HepG2 (cell line): ENCODE measurements around the gene NOXO1. TPM values are rescaled to one million over a fixed set of nuclear protein-coding genes. Genes with fewer than 3 reads are reported as not detected.

Source experiments
- ARNT2 ChIP-seq: sonication (generic); formaldehyde crosslinking; IDR thresholded peaks from 2 replicates; pipeline ENCODE4 v1.8.0; 2022; ENCODE audit warnings: mild to moderate bottlenecking, low read depth, missing genetic modification reagents, moderate library complexity
- CCAR2 ChIP-seq: fragments of 200-400 bp; formaldehyde crosslinking; optimal IDR thresholded peaks from 2 replicates; pipeline ENCODE3; 2018; ENCODE audit warnings: low read depth, mild to moderate bottlenecking, low read length, moderate library complexity
- ESRRA ChIP-seq: sonication (generic); formaldehyde crosslinking; IDR thresholded peaks from 2 replicates; pipeline ENCODE4 v1.5.1; 2020; ENCODE audit warnings: mild to moderate bottlenecking, low read depth, missing genetic modification reagents
- HDAC1 ChIP-seq: sonication (generic); formaldehyde crosslinking; IDR thresholded peaks from 2 replicates; pipeline ENCODE4 v1.5.1; 2020; ENCODE audit warnings: mild to moderate bottlenecking, missing genetic modification reagents
- HIC2 ChIP-seq: sonication (generic); formaldehyde crosslinking; IDR thresholded peaks from 2 replicates; pipeline ENCODE4 v1.9.0; 2022; ENCODE audit warnings: low read depth, missing genetic modification reagents
- IRF1 ChIP-seq: sonication (generic); formaldehyde crosslinking; IDR thresholded peaks from 2 replicates; pipeline ENCODE4 v1.4.0; 2020; ENCODE audit warnings: low read depth, mild to moderate bottlenecking, missing genetic modification reagents
- PAX8 ChIP-seq: sonication (generic); formaldehyde crosslinking; IDR thresholded peaks from 2 replicates; pipeline ENCODE4 v1.8.0; 2022; ENCODE audit warnings: mild to moderate bottlenecking, missing genetic modification reagents, borderline replicate concordance
- PRDM4 ChIP-seq: sonication (generic); formaldehyde crosslinking; IDR thresholded peaks from 2 replicates; pipeline ENCODE4 v1.9.0; 2021; ENCODE audit warnings: missing genetic modification reagents, borderline replicate concordance
- RAD51 ChIP-seq: fragments of 450-650 bp; IDR thresholded peaks from 2 replicates; pipeline ENCODE4 v1.6.1; 2016; ENCODE audit warnings: borderline replicate concordance
- RARA ChIP-seq: IDR thresholded peaks from 2 replicates; pipeline ENCODE4 v1.6.1; 2016; ENCODE audit warnings: missing genetic modification reagents, missing compliant biosample characterization
- SP2 ChIP-seq: sonication (generic); formaldehyde crosslinking; IDR thresholded peaks from 2 replicates; pipeline ENCODE4 v1.5.1; 2020; ENCODE audit warnings: mild to moderate bottlenecking, missing genetic modification reagents
- ZBED4 ChIP-seq: sonication (generic); formaldehyde crosslinking; IDR thresholded peaks from 2 replicates; pipeline ENCODE4 v1.4.0; 2020; ENCODE audit warnings: missing genetic modification reagents, borderline replicate concordance
- ZFYVE20 ChIP-seq: sonication (generic); formaldehyde crosslinking; IDR thresholded peaks from 2 replicates; pipeline ENCODE4 v1.8.0; 2023; ENCODE audit warnings: low read depth, mild to moderate bottlenecking, moderate library complexity, missing genetic modification reagents, borderline replicate concordance
- ZNF616 ChIP-seq: sonication (generic); formaldehyde crosslinking; IDR thresholded peaks from 2 replicates; pipeline ENCODE4 v1.5.0; 2020; ENCODE audit warnings: low read depth, mild to moderate bottlenecking, missing genetic modification reagents
- ZNF670 ChIP-seq: sonication (generic); formaldehyde crosslinking; IDR thresholded peaks from 2 replicates; pipeline ENCODE4 v1.8.0; 2022; ENCODE audit warnings: mild to moderate bottlenecking, missing genetic modification reagents, borderline replicate concordance
- ZNF7 ChIP-seq: IDR thresholded peaks from 2 replicates; pipeline ENCODE4 v1.6.1; 2016; ENCODE audit warnings: missing biosample characterization, missing genetic modification reagents
- ZNF703 ChIP-seq: sonication (generic); formaldehyde crosslinking; IDR thresholded peaks from 2 replicates; pipeline ENCODE4 v1.5.1; 2020; ENCODE audit warnings: missing genetic modification reagents, mild to moderate bottlenecking, moderate library complexity, borderline replicate concordance
- ZNF772 ChIP-seq: sonication (generic); formaldehyde crosslinking; IDR thresholded peaks from 2 replicates; pipeline ENCODE4 v1.5.0; 2020; ENCODE audit warnings: mild to moderate bottlenecking, missing genetic modification reagents
- ZNF816 ChIP-seq: sonication (generic); formaldehyde crosslinking; IDR thresholded peaks from 2 replicates; pipeline ENCODE4 v1.8.0; 2022; ENCODE audit warnings: missing genetic modification reagents, mild to moderate bottlenecking, borderline replicate concordance
- ZNF883 ChIP-seq: sonication (generic); formaldehyde crosslinking; IDR thresholded peaks from 2 replicates; pipeline ENCODE4 v1.5.1; 2020; ENCODE audit warnings: mild to moderate bottlenecking, missing genetic modification reagents; ENCODE audit errors: not compliant biosample characterization
- polyA plus RNA-seq, 8 experiments: library from polyadenylated mRNA; depleted of rRNA in 3 of 8; stranded (reverse) in 7 of 8; unstranded in 1 of 8; fragments of >200 nt; fragmentation: Illumina TruSeq in 4 of 8; extraction: Trizol in 4 of 8; gene quantifications; 2 replicates each; pipeline versions ENCODE4 v1.2.1 to v1.2.3, GENCODE V29; 2011 to 2016; ENCODE audit warnings: low read depth in 4 of 8, missing spikeins in 1 of 8, mixed read lengths in 1 of 8; ENCODE audit not compliant: insufficient read depth in 1 of 8
- total RNA-seq, 5 experiments: library from RNA; depleted of rRNA; stranded (reverse); fragments of >200 nt; fragmentation: Illumina TruSeq; extraction: Trizol; gene quantifications; 2 replicates each; pipeline ENCODE4 v1.2.3, GENCODE V29; 2016; ENCODE audit warnings: low read depth in 1 of 5

Gene NOXO1
- total and polyA plus RNA-seq, 2 of the 13 experiments (the other 11 are each of a cell fraction or from before 2014, with no cell fraction given): 0.69 to 1.4 TPM

GRCh38 chr16:1933097-1933661, 48.1 kb downstream of the NOXO1 start (continued):
- TF ChIP-seq ZBED4 (CRISPR knock-in tag): no peak
- TF ChIP-seq RAD51: no peak
- TF ChIP-seq PAX8 (CRISPR knock-in tag): no peak
- TF ChIP-seq RARA (CRISPR knock-in tag): no peak
- no peak for TF ChIP-seq ZNF703 (CRISPR knock-in tag)
- no peak for TF ChIP-seq ARNT2 (CRISPR knock-in tag)
- TF ChIP-seq HDAC1 (CRISPR knock-in tag): 0 out of 2 replicates have a peak, but pooled peaks have one; percentile 40
- TF ChIP-seq IRF1 (CRISPR knock-in tag): no peak
- TF ChIP-seq SP2 (CRISPR knock-in tag): 0 out of 2 replicates have a peak, but pooled peaks have one; percentile 20
- no peak for TF ChIP-seq CCAR2
- TF ChIP-seq ZNF7 (CRISPR knock-in tag): no peak
- TF ChIP-seq PRDM4: no peak
- TF ChIP-seq ZNF670 (CRISPR knock-in tag): no peak
- no peak for TF ChIP-seq ZNF883 (CRISPR knock-in tag)
- no peak for TF ChIP-seq ESRRA (CRISPR knock-in tag)
- TF ChIP-seq HIC2 (CRISPR knock-in tag): peak; percentile 83
- no peak for TF ChIP-seq ZNF816
- TF ChIP-seq ZNF616: no peak
- no peak for TF ChIP-seq ZFYVE20 (CRISPR knock-in tag)
- TF ChIP-seq ZNF772: no peak
